Activated CD4-positive, CD25-positive, alpha-beta regulatory T cell treated with anti-CD3 and anti-CD28 coated beads, Interleukin-2, amount 50 U/mL, for 16 hours (primary cell): Measurements from ENCODE around the gene TEX2.

Experiments used
- DNase-seq: peaks from one replicate; pipeline ENCODE4 v3.0.0-alpha.2; 2020; ENCODE audit warnings: low read depth, low spot score

TEX2 gene

GRCh38 chr17:64117981-64118979 is 144.8 kb downstream of the TEX2 start:
- DNase-seq: no peak

DNA sequence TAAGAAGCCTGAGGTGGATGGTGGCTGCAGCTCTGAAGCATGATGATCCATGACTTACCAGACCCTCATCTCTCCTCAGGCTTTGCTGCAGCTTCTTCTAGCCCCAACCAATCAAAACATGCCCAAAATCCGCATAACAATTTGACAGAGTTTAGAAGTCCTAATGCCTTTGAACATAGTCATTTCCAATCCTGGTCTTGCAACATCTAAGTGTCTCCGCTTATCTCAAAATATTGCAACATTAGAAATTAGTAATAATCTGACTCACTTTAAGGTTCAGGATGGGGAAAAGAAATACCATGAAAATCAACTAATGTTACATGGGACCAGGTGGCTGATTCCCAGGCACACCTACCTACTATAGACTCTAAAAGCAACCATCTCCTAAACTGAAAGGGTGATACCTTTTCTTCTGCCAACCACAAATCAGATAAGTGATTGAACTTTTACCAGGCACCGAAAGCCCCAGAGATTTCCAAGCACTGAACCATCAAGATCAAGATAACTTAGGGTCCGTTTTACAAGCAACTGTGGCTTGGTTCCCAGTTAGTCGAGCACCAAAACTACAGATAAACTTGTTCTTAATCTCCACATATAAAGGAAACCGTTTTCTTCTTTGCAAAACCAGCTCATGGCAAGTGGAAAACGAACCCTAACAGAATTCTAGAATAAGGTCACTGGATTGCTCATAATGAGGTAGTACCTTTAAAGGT is 147.1 kb downstream of the TEX2 start:
- no peak for DNase-seq

DNA sequence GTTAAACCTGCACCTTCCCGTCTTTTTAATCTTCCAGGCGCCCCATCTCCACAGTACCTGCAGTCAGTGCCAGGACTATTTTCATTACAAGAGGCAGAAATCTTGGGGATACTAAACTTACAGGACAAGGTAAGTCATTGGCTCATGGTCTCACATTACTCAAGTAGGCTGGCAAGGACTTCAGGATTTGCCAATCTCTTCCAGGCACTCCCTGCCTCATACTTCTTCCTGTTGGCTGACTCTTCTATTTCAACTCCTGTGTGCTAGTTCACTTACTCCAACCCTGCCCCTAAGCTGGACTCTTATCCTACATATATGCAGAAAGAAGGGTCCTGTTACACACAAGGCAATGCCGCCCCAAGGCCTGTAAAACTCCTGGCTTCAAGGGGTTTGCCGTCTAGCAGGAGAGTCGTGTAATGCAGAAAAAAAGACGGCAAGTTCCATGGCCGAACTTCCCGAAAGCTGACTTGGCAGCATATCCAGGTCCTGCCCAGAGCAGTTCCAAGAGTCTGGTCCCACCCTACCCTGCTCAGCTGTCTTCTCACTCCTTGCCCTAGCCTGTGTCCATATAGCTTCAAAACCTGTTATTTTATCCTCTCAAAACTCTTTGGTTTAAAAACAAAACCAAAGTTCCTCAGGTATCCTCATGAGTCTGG is 147.9 kb downstream of the TEX2 start:
- DNase-seq: no peak

GRCh38 chr17:64113006-64113405 is 150.1 kb downstream of the TEX2 start:
- DNase-seq: no peak

- DNase-seq: no peak
Observed at GRCh38 chr17:64111831-64112230, 151.2 kb downstream of the TEX2 start.

- DNase-seq: no peak
Observed at GRCh38 chr17:64110379-64111152, 152.5 kb downstream of the TEX2 start.

DNA sequence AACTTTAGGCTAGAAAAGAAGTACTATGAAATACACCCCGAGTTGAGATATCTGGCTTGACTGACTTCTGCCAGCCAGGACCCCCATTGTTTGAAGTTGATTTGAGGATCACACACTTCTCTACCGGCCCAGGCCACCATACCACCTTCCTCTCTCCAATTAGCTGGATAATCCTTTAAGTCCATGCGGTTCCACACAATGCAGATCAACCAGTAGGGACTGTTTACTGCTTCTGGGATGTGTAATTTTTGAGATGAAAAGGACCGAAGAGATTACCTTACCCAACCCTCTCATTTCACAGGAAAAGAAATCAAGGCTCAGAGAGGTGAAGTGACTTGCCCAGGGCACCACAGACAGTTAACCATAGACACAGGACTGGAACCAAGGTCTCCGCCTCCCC is 153.7 kb downstream of the TEX2 start:
- DNase-seq: no peak

DNA sequence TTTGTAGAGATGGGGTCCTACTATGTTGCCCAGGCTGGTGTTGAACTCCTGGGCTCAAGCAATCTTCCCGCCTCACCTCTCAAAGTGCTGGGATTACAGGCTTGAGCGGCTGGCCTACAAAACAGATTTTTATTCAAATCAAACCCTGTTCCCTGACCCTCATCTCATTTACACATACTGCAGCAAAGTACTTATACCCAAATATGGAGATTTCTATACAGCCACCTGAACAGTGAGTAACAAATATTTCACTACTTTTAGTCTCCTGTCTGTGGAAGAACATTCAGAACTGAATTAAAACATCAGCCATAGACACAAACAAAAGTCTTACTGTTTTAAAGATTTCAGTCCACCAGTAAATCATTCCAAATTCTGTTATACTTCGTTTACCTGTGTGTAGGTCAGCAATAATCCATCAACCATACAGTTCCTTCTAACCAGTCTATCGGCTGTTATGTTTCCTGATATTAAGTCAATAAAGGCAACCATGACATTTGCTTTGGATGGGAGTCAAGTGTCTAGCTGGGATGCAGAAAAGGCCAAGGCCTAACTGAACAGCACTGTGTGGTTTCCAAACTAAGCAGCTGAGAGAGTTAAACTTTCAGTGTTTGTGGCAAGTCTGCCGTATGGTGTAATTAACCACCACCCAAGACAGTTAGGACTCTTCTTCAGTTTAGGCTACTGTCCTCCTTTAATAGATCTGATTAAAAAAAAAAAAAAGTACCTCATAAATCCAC is 155.4 kb downstream of the TEX2 start:
- no peak for DNase-seq

GRCh38 chr17:64106918-64107317 is 156.1 kb downstream of the TEX2 start:
- no peak for DNase-seq

DNA sequence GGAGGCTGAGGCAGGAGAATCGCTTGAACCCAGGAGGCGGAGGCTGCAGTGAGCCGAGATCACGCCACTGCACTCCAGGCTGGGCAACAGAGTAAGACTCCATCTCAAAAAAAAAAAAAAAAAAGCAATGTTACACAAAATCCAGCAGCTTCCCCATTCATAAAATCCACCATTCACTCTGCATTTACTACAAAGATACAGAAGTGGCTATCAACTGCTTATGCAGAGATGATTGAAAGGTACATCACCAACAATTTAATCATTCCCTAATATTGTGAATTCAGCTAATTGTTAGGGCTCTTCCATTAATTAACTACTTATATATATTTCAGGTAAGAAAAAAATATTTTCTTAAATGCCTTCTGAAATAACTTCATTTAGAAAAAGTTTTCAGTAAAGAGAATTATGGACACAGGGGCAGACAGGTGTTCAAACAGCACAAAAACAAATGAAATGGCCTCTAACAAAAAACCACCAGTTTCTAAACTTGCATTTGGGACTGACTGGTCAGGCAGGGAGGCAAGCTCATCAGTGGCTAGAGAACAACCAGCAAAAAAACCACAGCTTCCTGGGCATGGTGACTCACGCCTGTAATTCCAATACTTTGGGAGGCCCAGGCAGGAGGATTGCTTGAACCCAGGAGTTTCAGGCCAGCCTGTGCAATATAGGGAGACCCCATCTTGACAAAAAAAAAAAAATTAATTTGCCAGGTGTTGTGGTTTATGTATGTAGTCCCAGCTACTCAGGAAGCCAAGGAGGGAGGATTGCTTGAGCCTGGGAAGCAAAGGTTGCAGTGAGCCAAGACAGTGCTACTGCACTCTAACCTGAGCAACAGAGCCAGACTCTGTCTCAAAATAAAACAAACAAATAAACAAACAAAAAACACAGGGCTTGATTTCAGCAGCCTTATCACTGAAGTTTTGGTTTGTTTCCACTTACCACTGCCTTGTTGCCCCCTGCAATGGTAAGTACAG is 159.4 kb downstream of the TEX2 start:
- no peak for DNase-seq

DNA sequence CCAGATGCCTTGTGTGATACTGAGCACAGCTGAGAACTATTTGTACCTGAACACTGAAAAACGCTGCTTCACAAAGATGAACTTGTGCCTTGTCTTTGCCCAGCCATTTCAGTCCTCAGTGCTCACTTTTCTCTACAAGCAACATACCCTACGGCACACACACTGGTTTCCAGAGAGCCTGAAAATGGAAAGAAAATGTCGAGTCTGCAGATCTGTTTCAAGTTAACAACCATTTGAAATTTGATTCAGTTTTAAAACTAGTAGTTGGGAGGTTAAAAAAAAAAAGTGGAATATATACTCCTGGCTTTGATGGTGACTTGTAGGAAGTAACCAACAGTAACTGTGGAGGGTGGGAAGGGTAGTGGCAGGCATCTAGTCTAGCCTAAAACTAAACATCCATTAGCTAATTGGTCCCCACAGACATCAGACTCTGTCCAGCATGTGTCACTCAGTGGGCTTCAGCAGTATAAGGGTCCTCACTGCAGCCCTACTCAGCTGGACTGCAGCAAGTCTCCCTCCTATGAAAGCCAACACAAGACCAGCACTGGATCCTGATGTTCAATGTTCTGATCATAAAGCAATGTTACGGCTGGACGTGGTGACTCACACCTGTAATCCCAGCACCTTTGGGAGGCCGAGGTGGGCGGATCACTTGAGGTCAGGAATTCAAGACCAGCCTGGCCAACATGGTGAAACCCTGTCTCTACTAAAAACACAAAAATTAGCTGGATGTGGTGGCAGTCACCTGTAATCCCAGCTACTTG is 160.3 kb downstream of the TEX2 start:
- no peak for DNase-seq

GRCh38 chr17:64099543-64099942 is 163.5 kb downstream of the TEX2 start:
- no peak for DNase-seq
